Endothelial cell of umbilical vein (primary cell): ENCODE data around the gene TNFAIP1. TPM values are rescaled to one million over a fixed set of nuclear protein-coding genes. Genes with fewer than 3 reads are reported as not detected.

Experiments used
- BruUV-seq: library from RNA; stranded (reverse); fragments of 400-500 nt; replicated peaks from 2 replicates; lab custom pipeline; 2021; lab: Mats Ljungman, UMichigan
- CTCF ChIA-PET: fragments of 300-600, 350-600 bp; sonication (Branson Sonifier 250); formaldehyde crosslinking; loops from one replicate; lab custom pipeline; 2021; ENCODE audit warnings: antibody characterized with exemption, inconsistent platforms; lab: Charles Lee
- POLR2A ChIA-PET: fragments of 300-600, 350-600 bp; sonication (Branson Sonifier 250); formaldehyde crosslinking; loops from one replicate; lab custom pipeline; 2021; ENCODE audit warnings: antibody characterized with exemption, inconsistent platforms; lab: Charles Lee
- DNase-seq: peaks from one replicate; pipeline ENCODE4 v3.0.0-alpha.2; 2011; ENCODE audit warnings: low read depth, low spot score
- FAIRE-seq: peaks from 2 replicates; lab custom pipeline; 2011; peaks lifted over from hg19 to GRCh38; lab: Jason Lieb, UNC
- H2AFZ ChIP-seq: 2 replicates; pipeline ENCODE4 v1.6.0; 2012; ENCODE audit warnings: low read depth, low read length, control low read depth, inconsistent platforms
- H3K27ac ChIP-seq: 2 replicates; pipeline ENCODE4 v1.5.1; 2011; ENCODE audit warnings: low read depth, mild to moderate bottlenecking, control low read depth, low read length, moderate library complexity; ENCODE audit not compliant: insufficient read depth
- H3K27me3 ChIP-seq, 2 experiments: 2 replicates each; pipeline versions ENCODE4 v1.6.0 to v1.6.1; 2011; ENCODE audit warnings: low read length in 2 of 2, mixed read lengths in 1 of 2; ENCODE audit not compliant: control insufficient read depth in 2 of 2, insufficient read depth in 2 of 2
- H3K36me3 ChIP-seq, 2 experiments: 2 replicates in 1 of 2; 3 replicates in 1 of 2; pipeline ENCODE4 v1.5.1; 2011; ENCODE audit warnings: low read length in 2 of 2, mild to moderate bottlenecking in 1 of 2, moderate library complexity in 1 of 2; ENCODE audit not compliant: control insufficient read depth in 2 of 2, insufficient read depth in 2 of 2; ENCODE audit errors: extremely low read depth in 1 of 2
- H3K4me1 ChIP-seq: 3 replicates; pipeline ENCODE4 v1.5.1; 2011; ENCODE audit warnings: mild to moderate bottlenecking, low read length; ENCODE audit not compliant: control insufficient read depth, insufficient read depth; ENCODE audit errors: extremely low read depth
- H3K4me2 ChIP-seq: 2 replicates; pipeline ENCODE4 v1.6.1; 2011; ENCODE audit warnings: low read length, control low read depth, mixed read lengths; ENCODE audit not compliant: insufficient read depth
- H3K4me3 ChIP-seq, 3 experiments: fragments of 200-600 bp in 1 of 3; sonication (generic), shearing (Covaris generic) in 1 of 3; replicated peaks in 1 of 3; 2 replicates each; pipeline ENCODE4 v1.5.1; 2011 to 2016; ENCODE audit warnings: control low read depth in 3 of 3, low read length in 3 of 3, mild to moderate bottlenecking in 2 of 3, inconsistent platforms in 1 of 3, low read depth in 1 of 3, moderate library complexity in 1 of 3; ENCODE audit not compliant: insufficient read depth in 1 of 3
- H3K79me2 ChIP-seq: 2 replicates; pipeline ENCODE4 v1.6.0; 2012; ENCODE audit warnings: low read length, inconsistent platforms; ENCODE audit not compliant: control insufficient read depth, insufficient read depth
- H3K9ac ChIP-seq: replicated peaks from 2 replicates; pipeline ENCODE3; 2011; ENCODE audit warnings: low read length, control low read depth; ENCODE audit not compliant: insufficient read depth; ENCODE audit errors: extremely low read depth
- H3K9me1 ChIP-seq: replicated peaks from 3 replicates; pipeline ENCODE4 v1.6.0; 2011; ENCODE audit warnings: mild to moderate bottlenecking, low read length; ENCODE audit not compliant: control insufficient read depth, insufficient read depth; ENCODE audit errors: extremely low read depth
- H3K9me3 ChIP-seq: replicated peaks from 2 replicates; pipeline ENCODE4 v1.5.1; 2012; ENCODE audit warnings: low read length, inconsistent platforms; ENCODE audit not compliant: control insufficient read depth, insufficient read depth
- H4K20me1 ChIP-seq: replicated peaks from 2 replicates; pipeline ENCODE3; 2011; ENCODE audit warnings: mild to moderate bottlenecking, low read length; ENCODE audit not compliant: control insufficient read depth, insufficient read depth; ENCODE audit errors: extremely low read depth
- CTCF ChIP-seq, 2 donors: IDR thresholded peaks; 1 replicate in 1 of 2; 2 replicates in 1 of 2; pipeline ENCODE4 v1.5.1; 2011; ENCODE audit warnings: low read length in 2 of 2, mild to moderate bottlenecking in 2 of 2, moderate library complexity in 2 of 2, control low read depth in 1 of 2, inconsistent platforms in 1 of 2, low read depth in 1 of 2; ENCODE audit not compliant: insufficient read depth in 1 of 2; ENCODE audit errors: extremely low read depth in 1 of 2
- EZH2 ChIP-seq: IDR thresholded peaks from 2 replicates; pipeline ENCODE4 v1.6.1; 2012; ENCODE audit warnings: borderline replicate concordance, low read depth, mild to moderate bottlenecking, moderate library complexity, low read length, inconsistent platforms; ENCODE audit not compliant: severe bottlenecking
- FOS ChIP-seq: IDR thresholded peaks from 2 replicates; pipeline ENCODE4 v1.6.1; 2011; ENCODE audit warnings: mild to moderate bottlenecking, low read length, moderate library complexity, borderline replicate concordance; ENCODE audit not compliant: insufficient read depth
- GATA2 ChIP-seq: IDR thresholded peaks from 2 replicates; pipeline ENCODE4 v1.7.0; 2011; ENCODE audit warnings: low read depth, mild to moderate bottlenecking, moderate library complexity, mixed read lengths, low read length; ENCODE audit not compliant: insufficient read length, insufficient read depth
- JUN ChIP-seq: IDR thresholded peaks from 2 replicates; pipeline ENCODE4 v1.6.1; 2011; ENCODE audit warnings: borderline replicate concordance, low read depth; ENCODE audit not compliant: insufficient read length, insufficient read depth
- MAX ChIP-seq: IDR thresholded peaks from 2 replicates; pipeline ENCODE4 v1.6.1; 2011; ENCODE audit not compliant: insufficient read depth, insufficient read length
- MYC ChIP-seq: IDR thresholded peaks from one replicate; pipeline ENCODE4 v1.6.1; 2011; ENCODE audit warnings: mild to moderate bottlenecking, low read depth, low read length
- POLR2A ChIP-seq: IDR thresholded peaks from 2 replicates; pipeline ENCODE4 v1.6.1; 2012; ENCODE audit warnings: low read depth, mild to moderate bottlenecking, control low read depth, low read length
- POLR2AphosphoS5 ChIP-seq: IDR thresholded peaks from 2 replicates; pipeline ENCODE4 v1.6.1; 2012; ENCODE audit warnings: low read depth, mild to moderate bottlenecking, control low read depth, low read length, moderate library complexity; ENCODE audit not compliant: insufficient read depth
- dilution Hi-C: fragments of 300-500 bp; cut with MboI; formaldehyde crosslinking; loops from one replicate; pipeline ENCODE4 v1.15.0; 2019; ENCODE audit warnings: low sequenced_read_pairs; ENCODE audit not compliant: extremely low pct_ligation_motif_present
- intact Hi-C: fragments of 100-400 bp; cut with micrococcal nuclease; formaldehyde crosslinking; loops from one replicate; pipeline ENCODE4 v1.10.0; 2022
- polyA plus RNA-seq, 4 experiments: library from polyadenylated mRNA; depleted of rRNA in 3 of 4; stranded (reverse) in 3 of 4; unstranded in 1 of 4; fragments of >200 nt; gene quantifications; 2 replicates each; pipeline versions ENCODE4 v1.2.1 to v1.2.3, GENCODE V29; 2011 to 2012; ENCODE audit warnings: missing spikeins in 1 of 4
- total RNA-seq: library from RNA; stranded (reverse); gene quantifications from 2 replicates; pipeline ENCODE4 v1.2.3, GENCODE V29; 2021

TNFAIP1 gene
- total and polyA plus RNA-seq, 2 donors (not counting 3 experiments of a cell fraction or from before 2014, with no cell fraction given), result 85.7 to 89.6 TPM

GRCh38 chr17:28324267-28324745, 11.3 kb upstream of the TNFAIP1 start:
- Histone ChIP-seq H2AFZ (no peak overlapping the region), H3K27ac (no peak overlapping the region), H4K20me1 (no peaks in the 10 kb centered on the region), H3K9me1 (no peaks in the 10 kb centered on the region), H3K36me3 (peaks cover 7 to 14% of the 10 kb centered on the region in 2 experiments), H3K4me2 (no peak overlapping the region), H3K4me1 (peaks cover 11% of the 10 kb centered on the region), H3K4me3 (no peak overlapping the region), H3K79me2 (peaks cover 37% of the 10 kb centered on the region), H3K9ac (no peak overlapping the region), H3K27me3 (no peaks in the 10 kb centered on the region), H3K9me3 (no peaks in the 10 kb centered on the region)
- dilution Hi-C loops, result no loop called here
- FAIRE-seq (no peak), DNase-seq (no peak)
- TF ChIP-seq POLR2AphosphoS5 (no peak), MYC (no peak), CTCF (IDR thresholded peaks at IDR 0.05; ENCODE audit: extremely low read depth in 1 of 2, insufficient read depth in 1 of 2, low read depth in 1 of 2, low read length in 2 of 2) (no peak), EZH2 (no peak), FOS (no peak), POLR2A (no peak), GATA2 (no peak), MAX (no peak), JUN (no peak)
- CTCF ChIA-PET, result no interaction called here
- intact Hi-C loops, result no loop called here
- POLR2A ChIA-PET, result no interaction called here
- no TSS peak for BruUV-seq
